HepG2 (cell line): ENCODE measurements around the gene DDN. TPM values are rescaled to one million over a fixed set of nuclear protein-coding genes. Genes with fewer than 3 reads are reported as not detected.

Experiments
- MATR3 ChIP-seq: sonication (generic); formaldehyde crosslinking; IDR thresholded peaks from 2 replicates; pipeline ENCODE4 v1.4.0; 2020; ENCODE audit warnings: missing genetic modification reagents
- PHB2 ChIP-seq: fragments of 450-650 bp; IDR thresholded peaks from 2 replicates; pipeline ENCODE4 v1.6.1; 2018; ENCODE audit not compliant: partially characterized antibody
- POLR2AphosphoS2 ChIP-seq: IDR thresholded peaks from 2 replicates; pipeline ENCODE4 v1.6.1; 2011; ENCODE audit warnings: low read depth, low read length, improper control_type of control experiment
- RXRA ChIP-seq: sonication (generic); formaldehyde crosslinking; IDR thresholded peaks from 2 replicates; pipeline ENCODE4 v1.5.1; 2020; ENCODE audit warnings: missing genetic modification reagents
- TFDP1 ChIP-seq: IDR thresholded peaks from 2 replicates; pipeline ENCODE4 v1.6.1; 2016; ENCODE audit warnings: missing compliant biosample characterization, missing genetic modification reagents, borderline replicate concordance
- ZBTB26 ChIP-seq: IDR thresholded peaks from 2 replicates; pipeline ENCODE4 v1.6.1; 2016; ENCODE audit warnings: missing compliant biosample characterization, missing genetic modification reagents, borderline replicate concordance
- ZC3H4 ChIP-seq: sonication (generic); formaldehyde crosslinking; IDR thresholded peaks from 2 replicates; pipeline ENCODE4 v1.4.0; 2020; ENCODE audit warnings: missing genetic modification reagents, borderline replicate concordance
- ZNF432 ChIP-seq: sonication (generic); formaldehyde crosslinking; IDR thresholded peaks from 2 replicates; pipeline ENCODE4 v1.5.0; 2020; ENCODE audit warnings: missing genetic modification reagents, mild to moderate bottlenecking, borderline replicate concordance
- ZNF570 ChIP-seq: sonication (generic); formaldehyde crosslinking; IDR thresholded peaks from 2 replicates; pipeline ENCODE4 v1.4.0; 2020; ENCODE audit warnings: mild to moderate bottlenecking, missing genetic modification reagents, borderline replicate concordance
- ZNF670 ChIP-seq: sonication (generic); formaldehyde crosslinking; IDR thresholded peaks from 2 replicates; pipeline ENCODE4 v1.8.0; 2022; ENCODE audit warnings: mild to moderate bottlenecking, missing genetic modification reagents, borderline replicate concordance
- ZNF768 ChIP-seq: sonication (generic); formaldehyde crosslinking; IDR thresholded peaks from 2 replicates; pipeline ENCODE4 v1.4.0; 2020; ENCODE audit warnings: missing genetic modification reagents
- ZNF776 ChIP-seq: sonication (generic); formaldehyde crosslinking; IDR thresholded peaks from 2 replicates; pipeline ENCODE4 v1.4.0; 2020; ENCODE audit warnings: mild to moderate bottlenecking, missing genetic modification reagents
- polyA plus RNA-seq, 8 experiments: library from polyadenylated mRNA; depleted of rRNA in 3 of 8; stranded (reverse) in 7 of 8; unstranded in 1 of 8; fragments of >200 nt; fragmentation: Illumina TruSeq in 4 of 8; extraction: Trizol in 4 of 8; gene quantifications; 2 replicates each; pipeline versions ENCODE4 v1.2.1 to v1.2.3, GENCODE V29; 2011 to 2016; ENCODE audit warnings: low read depth in 4 of 8, missing spikeins in 1 of 8, mixed read lengths in 1 of 8; ENCODE audit not compliant: insufficient read depth in 1 of 8
- total RNA-seq, 5 experiments: library from RNA; depleted of rRNA; stranded (reverse); fragments of >200 nt; fragmentation: Illumina TruSeq; extraction: Trizol; gene quantifications; 2 replicates each; pipeline ENCODE4 v1.2.3, GENCODE V29; 2016; ENCODE audit warnings: low read depth in 1 of 5
- TF ChIP-seq, protein P1 (sequence below): sonication (generic); formaldehyde crosslinking; IDR thresholded peaks from 2 replicates; pipeline ENCODE4 v1.8.0; 2022; ENCODE audit warnings: missing genetic modification reagents, mild to moderate bottlenecking, inconsistent platforms, borderline replicate concordance
- TF ChIP-seq, protein P2 (sequence below): sonication (generic); formaldehyde crosslinking; IDR thresholded peaks from 2 replicates; pipeline ENCODE4 v1.8.1; 2022; ENCODE audit warnings: low read depth, mild to moderate bottlenecking, missing genetic modification reagents
- TF ChIP-seq, protein P3 (sequence below): IDR thresholded peaks from 2 replicates; pipeline ENCODE4 v1.6.1; 2016; ENCODE audit warnings: missing genetic modification reagents, missing compliant biosample characterization
- TF ChIP-seq, protein P4 (sequence below): sonication (generic); formaldehyde crosslinking; IDR thresholded peaks from 2 replicates; pipeline ENCODE4 v1.8.0; 2022; ENCODE audit warnings: missing genetic modification reagents, mild to moderate bottlenecking, moderate library complexity, borderline replicate concordance

The DDN gene
- total and polyA plus RNA-seq, 2 of the 13 experiments (the other 11 are each of a cell fraction or from before 2014, with no cell fraction given) = 0.24 to 0.53 TPM

DNA sequence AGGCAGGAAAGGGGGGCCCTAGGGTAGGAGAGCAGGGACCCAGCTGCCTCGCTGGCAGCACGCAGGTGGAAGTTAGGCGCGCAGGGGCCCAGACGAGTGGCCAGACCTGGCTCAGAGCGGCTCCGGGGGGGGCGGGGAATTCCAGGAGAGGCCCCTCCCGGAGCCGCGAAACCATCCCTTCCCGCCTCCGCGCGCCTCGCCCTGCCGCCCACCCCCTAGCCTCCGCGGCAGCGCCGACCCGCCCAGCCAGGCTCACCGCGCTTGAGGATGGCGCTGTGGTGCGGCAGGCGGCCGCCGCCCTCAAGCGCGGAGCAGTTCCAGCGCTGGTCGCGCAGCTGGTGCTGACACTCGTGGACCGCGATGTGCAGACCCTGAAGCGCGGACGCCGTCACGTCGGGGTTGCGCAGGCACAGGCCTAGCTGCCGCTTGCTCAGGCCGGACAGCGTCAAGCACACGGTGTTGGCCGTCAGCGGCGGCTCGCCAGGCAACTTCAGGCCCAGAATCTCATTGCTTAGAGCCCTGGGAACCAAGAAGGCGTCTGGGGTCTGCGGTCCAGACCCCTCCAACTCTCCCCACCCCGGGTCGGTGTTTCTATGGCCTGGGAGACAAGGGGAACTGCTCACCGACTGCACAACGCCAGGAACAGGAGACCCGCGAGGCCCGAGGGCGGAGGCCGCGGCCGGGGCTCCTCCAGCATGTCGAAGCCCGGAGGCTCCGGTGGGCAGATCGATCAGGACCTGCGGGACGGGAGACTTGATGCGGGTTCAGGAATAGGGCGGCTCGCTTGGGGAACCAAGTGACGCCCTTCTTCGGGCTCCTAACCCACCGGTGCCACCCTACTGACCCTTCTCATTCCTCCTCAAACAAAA, 29.1 kb downstream of the DDN start (continued):
- TF ChIP-seq MATR3 (no peak), POLR2AphosphoS2 (no peak), TFDP1 (CRISPR knock-in tag) (peak; percentile 43; the same call in 1 of the 2 replicates), ZNF432 (CRISPR knock-in tag) (no peak), ZBTB26 (no peak), RXRA (CRISPR knock-in tag) (no peak), ZNF768 (CRISPR knock-in tag) (peak; percentile 24; the same call in 1 of the 2 replicates), PHB2 (no peak), ZNF670 (CRISPR knock-in tag) (peak; percentile 79; the same call in 1 of the 2 replicates), ZNF570 (CRISPR knock-in tag) (no peak), ZNF776 (CRISPR knock-in tag) (no peak), ZC3H4 (CRISPR knock-in tag) (no peak)
- TF ChIP-seq, protein P1, sequence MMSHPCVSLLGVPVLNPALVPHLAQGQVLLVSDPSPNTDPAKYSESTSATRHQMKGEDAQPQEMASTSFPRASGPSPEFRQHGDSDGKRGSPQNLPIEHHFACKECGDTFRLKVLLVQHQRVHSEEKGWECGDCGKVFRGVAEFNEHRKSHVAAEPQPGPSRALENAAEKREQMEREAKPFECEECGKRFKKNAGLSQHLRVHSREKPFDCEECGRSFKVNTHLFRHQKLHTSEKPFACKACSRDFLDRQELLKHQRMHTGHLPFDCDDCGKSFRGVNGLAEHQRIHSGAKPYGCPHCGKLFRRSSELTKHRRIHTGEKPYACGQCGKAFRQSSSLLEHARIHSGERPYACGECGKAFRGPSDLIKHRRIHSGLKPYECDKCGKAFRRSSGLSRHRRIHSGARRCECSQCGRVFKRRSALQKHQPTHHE (CRISPR knock-in tag) = no peak
- TF ChIP-seq, protein P2, sequence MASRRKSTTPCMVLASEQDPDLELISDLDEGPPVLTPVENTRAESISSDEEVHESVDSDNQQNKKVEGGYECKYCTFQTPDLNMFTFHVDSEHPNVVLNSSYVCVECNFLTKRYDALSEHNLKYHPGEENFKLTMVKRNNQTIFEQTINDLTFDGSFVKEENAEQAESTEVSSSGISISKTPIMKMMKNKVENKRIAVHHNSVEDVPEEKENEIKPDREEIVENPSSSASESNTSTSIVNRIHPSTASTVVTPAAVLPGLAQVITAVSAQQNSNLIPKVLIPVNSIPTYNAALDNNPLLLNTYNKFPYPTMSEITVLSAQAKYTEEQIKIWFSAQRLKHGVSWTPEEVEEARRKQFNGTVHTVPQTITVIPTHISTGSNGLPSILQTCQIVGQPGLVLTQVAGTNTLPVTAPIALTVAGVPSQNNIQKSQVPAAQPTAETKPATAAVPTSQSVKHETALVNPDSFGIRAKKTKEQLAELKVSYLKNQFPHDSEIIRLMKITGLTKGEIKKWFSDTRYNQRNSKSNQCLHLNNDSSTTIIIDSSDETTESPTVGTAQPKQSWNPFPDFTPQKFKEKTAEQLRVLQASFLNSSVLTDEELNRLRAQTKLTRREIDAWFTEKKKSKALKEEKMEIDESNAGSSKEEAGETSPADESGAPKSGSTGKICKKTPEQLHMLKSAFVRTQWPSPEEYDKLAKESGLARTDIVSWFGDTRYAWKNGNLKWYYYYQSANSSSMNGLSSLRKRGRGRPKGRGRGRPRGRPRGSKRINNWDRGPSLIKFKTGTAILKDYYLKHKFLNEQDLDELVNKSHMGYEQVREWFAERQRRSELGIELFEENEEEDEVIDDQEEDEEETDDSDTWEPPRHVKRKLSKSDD (CRISPR knock-in tag) = no peak; the same call in 1 of the 2 replicates
- TF ChIP-seq, protein P3, sequence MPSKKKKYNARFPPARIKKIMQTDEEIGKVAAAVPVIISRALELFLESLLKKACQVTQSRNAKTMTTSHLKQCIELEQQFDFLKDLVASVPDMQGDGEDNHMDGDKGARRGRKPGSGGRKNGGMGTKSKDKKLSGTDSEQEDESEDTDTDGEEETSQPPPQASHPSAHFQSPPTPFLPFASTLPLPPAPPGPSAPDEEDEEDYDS (CRISPR knock-in tag) = no peak
- TF ChIP-seq, protein P4, sequence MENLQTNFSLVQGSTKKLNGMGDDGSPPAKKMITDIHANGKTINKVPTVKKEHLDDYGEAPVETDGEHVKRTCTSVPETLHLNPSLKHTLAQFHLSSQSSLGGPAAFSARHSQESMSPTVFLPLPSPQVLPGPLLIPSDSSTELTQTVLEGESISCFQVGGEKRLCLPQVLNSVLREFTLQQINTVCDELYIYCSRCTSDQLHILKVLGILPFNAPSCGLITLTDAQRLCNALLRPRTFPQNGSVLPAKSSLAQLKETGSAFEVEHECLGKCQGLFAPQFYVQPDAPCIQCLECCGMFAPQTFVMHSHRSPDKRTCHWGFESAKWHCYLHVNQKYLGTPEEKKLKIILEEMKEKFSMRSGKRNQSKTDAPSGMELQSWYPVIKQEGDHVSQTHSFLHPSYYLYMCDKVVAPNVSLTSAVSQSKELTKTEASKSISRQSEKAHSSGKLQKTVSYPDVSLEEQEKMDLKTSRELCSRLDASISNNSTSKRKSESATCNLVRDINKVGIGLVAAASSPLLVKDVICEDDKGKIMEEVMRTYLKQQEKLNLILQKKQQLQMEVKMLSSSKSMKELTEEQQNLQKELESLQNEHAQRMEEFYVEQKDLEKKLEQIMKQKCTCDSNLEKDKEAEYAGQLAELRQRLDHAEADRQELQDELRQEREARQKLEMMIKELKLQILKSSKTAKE (CRISPR knock-in tag) = no peak
